Spleen (tissue), 11 donors: ENCODE data around the gene FSTL5. TPM values are rescaled to one million over a fixed set of nuclear protein-coding genes. Genes with fewer than 3 reads are reported as not detected.
A peak's percentile ranks its signal among the peaks of the same experiment; 100 is the strongest.

Experiments
- DNase-seq: peaks from one replicate; pipeline ENCODE4 v3.0.0-alpha.2; 2020
- H3K27ac ChIP-seq, 8 donors: fragments of 200-600 bp; sonication (generic) in 7 of 8; 1 replicate in 4 of 8; 2 replicates in 4 of 8; pipeline versions ENCODE4 v1.5.0 to v1.8.0; 2016 to 2021; ENCODE audit warnings: inconsistent platforms in 4 of 8, mild to moderate bottlenecking in 4 of 8, moderate library complexity in 1 of 8
- H3K27me3 ChIP-seq, 7 donors: fragments of 200-600 bp; sonication (generic) in 6 of 7; replicated peaks in 1 of 7; 1 replicate in 4 of 7; 2 replicates in 3 of 7; pipeline versions ENCODE4 v1.5.0 to v1.8.0; 2016 to 2021; ENCODE audit warnings: inconsistent platforms in 3 of 7, mild to moderate bottlenecking in 1 of 7
- H3K36me3 ChIP-seq, 6 donors: fragments of 200-600 bp; sonication (generic) in 5 of 6; 1 replicate in 4 of 6; 2 replicates in 2 of 6; pipeline versions ENCODE4 v1.5.0 to v1.8.0; 2016 to 2021; ENCODE audit warnings: inconsistent platforms in 2 of 6
- H3K4me1 ChIP-seq, 6 donors: fragments of 200-600 bp; sonication (generic) in 5 of 6; 1 replicate in 3 of 6; 2 replicates in 3 of 6; pipeline versions ENCODE4 v1.5.0 to v1.8.0; 2016 to 2021; ENCODE audit warnings: inconsistent platforms in 3 of 6
- H3K4me3 ChIP-seq, 8 donors: fragments of 200-600 bp; sonication (generic) in 7 of 8; 1 replicate in 4 of 8; 2 replicates in 4 of 8; pipeline versions ENCODE4 v1.5.0 to v1.8.0; 2016 to 2021; ENCODE audit warnings: inconsistent platforms in 4 of 8, mild to moderate bottlenecking in 4 of 8, moderate library complexity in 2 of 8
- H3K9me3 ChIP-seq, 8 donors: fragments of 200-600 bp; sonication (generic) in 7 of 8; 1 replicate in 4 of 8; 2 replicates in 4 of 8; pipeline versions ENCODE4 v1.5.0 to v1.8.0; 2016 to 2021; ENCODE audit warnings: inconsistent platforms in 4 of 8
- POLR2A ChIP-seq, 3 donors: fragments of 450-650 bp; IDR thresholded peaks; one replicate each; pipeline ENCODE4 v1.5.1; 2017; ENCODE audit warnings: antibody characterized with exemption in 3 of 3, mild to moderate bottlenecking in 1 of 3
- POLR2AphosphoS5 ChIP-seq, 3 donors: sonication (generic); formaldehyde crosslinking; IDR thresholded peaks; one replicate each; pipeline ENCODE4 v1.5.1; 2017; ENCODE audit warnings: antibody characterized with exemption in 3 of 3
- WGBS, 5 donors: extraction: QIAGEN DNeasy Blood & Tissue Kit in 3 of 5; methylation state at CpG; one replicate each; pipeline versions ENCODE4 v1.1.5 to v1.1.7; 2013 to 2018; 5-methylcytosine and 5-hydroxymethylcytosine counted together
- intact Hi-C: fragments of 100-400 bp; cut with DNase I; formaldehyde crosslinking; loops from one replicate; pipeline ENCODE4 v1.15.0; 2023; ENCODE audit warnings: low total_unique reads
- polyA plus RNA-seq, 3 donors: library from polyadenylated mRNA; stranded (reverse); fragments of 200-250 nt; gene quantifications; one replicate each; pipeline ENCODE4 v1.2.1, GENCODE V29; 2013
- total RNA-seq, 7 donors: library from RNA; depleted of rRNA in 3 of 7; stranded (reverse); fragments of >200 nt in 3 of 7; fragmentation: NEBNext Ultra II Directional in 4 of 7; extraction: Animal tissue kit (Norgen Biotek cat#: 25700) in 4 of 7; gene quantifications; one replicate each; pipeline versions ENCODE4 v1.1.0 to v1.2.1, GENCODE V29; 2016 to 2021
- TF ChIP-seq, protein P1 (sequence below), 11 experiments: fragments of 200-600 bp in 7 of 11; fragments of 450-650 bp in 4 of 11; sonication (generic) in 4 of 11; IDR thresholded peaks in 8 of 11; conservative IDR thresholded peaks in 3 of 11; 1 replicate in 7 of 11; 2 replicates in 4 of 11; pipeline versions ENCODE4 v1.4.0 to v1.8.0; 2016 to 2021; ENCODE audit warnings: antibody characterized with exemption in 11 of 11, inconsistent platforms in 4 of 11, mild to moderate bottlenecking in 1 of 11
- donor health status: healthy with polysubstance abuse.
- donor health status: DM: no; HTN: no; CAD: no; lungs with moderate emphysema.
- donor health status: DM: no; HTN: no; CAD: no.
- donor health status: Bipolar disorder and iron deficiency.
- donor health status: healthy.
- donor health status: DM: no; HTN: no; CAD: no.
- donor health status: DM: yes; HTN: yes; CAD: no.

The FSTL5 gene
- total and polyA plus RNA-seq, 10 donors = 0.02 TPM; not detected in 9

DNA sequence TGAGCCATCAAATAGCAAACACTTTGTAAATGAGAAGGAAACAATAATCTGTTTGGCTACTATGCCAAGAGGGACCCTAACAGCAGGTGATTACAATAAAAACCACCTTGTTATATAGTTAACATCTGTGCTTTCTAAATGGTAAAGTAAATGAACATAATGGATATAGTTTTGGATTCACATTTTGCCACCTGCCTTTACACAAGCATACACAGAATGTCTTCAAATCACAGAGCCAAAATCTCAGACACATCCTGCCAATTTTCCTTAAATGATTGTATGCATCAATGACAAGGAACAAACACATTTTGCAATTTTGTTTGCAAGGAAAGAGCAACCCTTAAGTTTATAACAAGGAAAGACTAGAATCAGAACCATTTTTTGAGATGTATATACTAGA is 334.2 kb downstream of the FSTL5 start:
- no peaks in the 10 kb centered on the region for H3K27me3 ChIP-seq
- H3K4me1 ChIP-seq = no peaks in the 10 kb centered on the region
- DNase-seq = no peak
- no peaks in the 10 kb centered on the region for H3K36me3 ChIP-seq
- H3K4me3 ChIP-seq = no peak overlapping the region
- H3K9me3 ChIP-seq = peaks cover 0 to 11% (median 1%) of the 10 kb centered on the region in 8 donors
- H3K27ac ChIP-seq = no peak overlapping the region
- TF ChIP-seq POLR2AphosphoS5 (IDR thresholded peaks at IDR 0.05) (no peak), POLR2A (IDR thresholded peaks at IDR 0.05) (no peak)
- TF ChIP-seq, protein P1, sequence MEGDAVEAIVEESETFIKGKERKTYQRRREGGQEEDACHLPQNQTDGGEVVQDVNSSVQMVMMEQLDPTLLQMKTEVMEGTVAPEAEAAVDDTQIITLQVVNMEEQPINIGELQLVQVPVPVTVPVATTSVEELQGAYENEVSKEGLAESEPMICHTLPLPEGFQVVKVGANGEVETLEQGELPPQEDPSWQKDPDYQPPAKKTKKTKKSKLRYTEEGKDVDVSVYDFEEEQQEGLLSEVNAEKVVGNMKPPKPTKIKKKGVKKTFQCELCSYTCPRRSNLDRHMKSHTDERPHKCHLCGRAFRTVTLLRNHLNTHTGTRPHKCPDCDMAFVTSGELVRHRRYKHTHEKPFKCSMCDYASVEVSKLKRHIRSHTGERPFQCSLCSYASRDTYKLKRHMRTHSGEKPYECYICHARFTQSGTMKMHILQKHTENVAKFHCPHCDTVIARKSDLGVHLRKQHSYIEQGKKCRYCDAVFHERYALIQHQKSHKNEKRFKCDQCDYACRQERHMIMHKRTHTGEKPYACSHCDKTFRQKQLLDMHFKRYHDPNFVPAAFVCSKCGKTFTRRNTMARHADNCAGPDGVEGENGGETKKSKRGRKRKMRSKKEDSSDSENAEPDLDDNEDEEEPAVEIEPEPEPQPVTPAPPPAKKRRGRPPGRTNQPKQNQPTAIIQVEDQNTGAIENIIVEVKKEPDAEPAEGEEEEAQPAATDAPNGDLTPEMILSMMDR (IDR thresholded peaks at IDR 0.05 in 8 of 11, conservative IDR thresholded peaks at IDR 0.05 in 3 of 11) = no peak
- intact Hi-C loops = no loop called here

DNA sequence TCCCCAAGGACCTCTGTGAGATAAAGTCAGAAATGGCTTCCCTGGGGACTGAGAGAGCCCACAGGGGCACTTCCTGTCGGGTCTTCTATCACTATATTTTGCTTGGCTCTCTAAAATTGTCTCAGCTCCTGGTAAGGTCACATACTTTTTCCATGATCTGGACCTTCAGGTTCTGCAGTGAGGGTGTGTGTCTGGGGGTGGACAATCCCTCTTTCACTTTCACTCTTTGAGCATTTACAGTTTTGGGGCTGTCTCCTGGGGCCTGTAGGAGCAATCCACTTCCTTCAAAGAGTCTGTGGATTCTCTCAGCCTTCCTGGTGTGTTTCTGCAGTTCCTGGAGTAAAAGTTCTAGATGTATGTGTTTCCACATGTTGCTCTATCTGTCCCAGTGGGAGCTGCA is 335.7 kb downstream of the FSTL5 start:
- DNase-seq = no peak
- no peak overlapping the region for H3K4me3 ChIP-seq
- 8 to 49% (median 40%) methylated on average over 1 of the region's 1 CpG for WGBS, 5 donors

DNA sequence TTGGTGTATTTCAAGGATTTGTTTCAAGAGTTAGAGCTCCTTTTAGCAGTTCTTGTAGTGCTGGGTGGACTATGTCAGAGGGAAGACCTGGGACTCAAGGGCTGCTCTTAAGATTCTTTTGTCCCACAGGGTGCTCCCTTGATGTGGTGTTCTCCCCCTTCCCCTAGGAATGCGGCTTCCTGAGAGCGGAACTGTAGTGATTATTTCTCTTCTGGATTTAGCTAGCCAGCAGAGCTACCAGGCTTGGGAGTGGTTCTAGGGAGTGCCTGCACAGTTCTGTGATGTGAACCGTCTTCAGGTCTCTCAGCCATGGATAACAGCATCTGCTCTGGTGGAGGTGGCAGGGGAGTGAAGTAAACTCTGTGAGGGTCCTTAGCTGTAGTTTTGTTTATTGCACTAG is 336.8 kb downstream of the FSTL5 start:
- no peaks in the 10 kb centered on the region for H3K27me3 ChIP-seq
- H3K4me3 ChIP-seq = no peak overlapping the region
- no peaks in the 10 kb centered on the region for H3K4me1 ChIP-seq
- H3K27ac ChIP-seq = no peak overlapping the region
- no peaks in the 10 kb centered on the region for H3K36me3 ChIP-seq
- TF ChIP-seq, protein P1 (IDR thresholded peaks at IDR 0.05 in 8 of 11, conservative IDR thresholded peaks at IDR 0.05 in 3 of 11) = no peak
- no peak for TF ChIP-seq POLR2A (IDR thresholded peaks at IDR 0.05)
- no peak for TF ChIP-seq POLR2AphosphoS5 (IDR thresholded peaks at IDR 0.05)
- WGBS, 5 donors = 63 to 93% (median 89%) methylated on average over 3 of the region's 3 CpGs
- intact Hi-C loops = no loop called here
- H3K9me3 ChIP-seq = peaks cover 0 to 34% (median 18%) of the 10 kb centered on the region in 8 donors
- DNase-seq = no peak

More for the DNA sequence above, 335.7 kb downstream of the FSTL5 start:
- Histone ChIP-seq H3K36me3 (no peaks in the 10 kb centered on the region), H3K4me1 (no peaks in the 10 kb centered on the region), H3K27ac (no peak overlapping the region), H3K9me3 (peaks cover 0 to 24% (median 8%) of the 10 kb centered on the region in 8 donors), H3K27me3 (no peaks in the 10 kb centered on the region)
- intact Hi-C loops = no loop called here
- TF ChIP-seq POLR2AphosphoS5 (IDR thresholded peaks at IDR 0.05) (no peak), POLR2A (IDR thresholded peaks at IDR 0.05) (no peak)
- TF ChIP-seq, protein P1 (IDR thresholded peaks at IDR 0.05 in 8 of 11, conservative IDR thresholded peaks at IDR 0.05 in 3 of 11) = no peak

DNA sequence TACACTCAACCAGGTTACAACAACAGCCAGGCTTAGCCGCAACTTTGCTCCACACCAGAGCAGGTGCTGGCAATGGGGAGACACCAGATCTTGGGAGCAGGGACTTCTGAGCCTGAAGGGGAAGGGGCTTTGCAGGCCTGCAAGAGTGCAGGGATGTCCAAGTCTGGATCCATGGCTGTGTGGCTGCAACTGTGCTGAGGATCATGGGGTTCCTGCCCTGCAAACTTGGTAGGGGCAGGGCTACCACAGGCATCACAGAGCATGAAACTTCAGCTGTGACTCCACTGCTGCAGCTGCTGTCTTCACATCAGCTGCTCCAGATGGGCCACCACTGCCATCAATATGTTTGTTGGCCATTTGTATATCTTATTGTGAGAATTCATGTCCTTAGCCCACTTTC is 340.4 kb downstream of the FSTL5 start:
- intact Hi-C loops = no loop called here
- Histone ChIP-seq H3K36me3 (no peaks in the 10 kb centered on the region), H3K9me3 (peaks cover 0 to 39% (median 25%) of the 10 kb centered on the region in 8 donors), H3K27me3 (no peaks in the 10 kb centered on the region), H3K4me1 (no peaks in the 10 kb centered on the region), H3K4me3 (no peak overlapping the region), H3K27ac (no peak overlapping the region)
- TF ChIP-seq POLR2AphosphoS5 (IDR thresholded peaks at IDR 0.05) = no peak
- TF ChIP-seq, protein P1 (IDR thresholded peaks at IDR 0.05 in 8 of 11, conservative IDR thresholded peaks at IDR 0.05 in 3 of 11) = no peak
- TF ChIP-seq POLR2A (IDR thresholded peaks at IDR 0.05) = no peak
- peak; percentile 30 for DNase-seq
- 86 to 100% (median 89%) methylated on average over 1 of the region's 1 CpG for WGBS, 5 donors
